ENCODE data around the gene CASP2. TPM values are rescaled to one million over a fixed set of nuclear protein-coding genes. Genes with fewer than 3 reads are reported as not detected.
A peak's percentile ranks its signal among the peaks of the same experiment; 100 is the strongest.

The CASP2 gene
- total and polyA plus RNA-seq, 2 of the 13 experiments (the other 11 are each of a cell fraction or from before 2014, with no cell fraction given) = 10.2 to 13.7 TPM

DNA sequence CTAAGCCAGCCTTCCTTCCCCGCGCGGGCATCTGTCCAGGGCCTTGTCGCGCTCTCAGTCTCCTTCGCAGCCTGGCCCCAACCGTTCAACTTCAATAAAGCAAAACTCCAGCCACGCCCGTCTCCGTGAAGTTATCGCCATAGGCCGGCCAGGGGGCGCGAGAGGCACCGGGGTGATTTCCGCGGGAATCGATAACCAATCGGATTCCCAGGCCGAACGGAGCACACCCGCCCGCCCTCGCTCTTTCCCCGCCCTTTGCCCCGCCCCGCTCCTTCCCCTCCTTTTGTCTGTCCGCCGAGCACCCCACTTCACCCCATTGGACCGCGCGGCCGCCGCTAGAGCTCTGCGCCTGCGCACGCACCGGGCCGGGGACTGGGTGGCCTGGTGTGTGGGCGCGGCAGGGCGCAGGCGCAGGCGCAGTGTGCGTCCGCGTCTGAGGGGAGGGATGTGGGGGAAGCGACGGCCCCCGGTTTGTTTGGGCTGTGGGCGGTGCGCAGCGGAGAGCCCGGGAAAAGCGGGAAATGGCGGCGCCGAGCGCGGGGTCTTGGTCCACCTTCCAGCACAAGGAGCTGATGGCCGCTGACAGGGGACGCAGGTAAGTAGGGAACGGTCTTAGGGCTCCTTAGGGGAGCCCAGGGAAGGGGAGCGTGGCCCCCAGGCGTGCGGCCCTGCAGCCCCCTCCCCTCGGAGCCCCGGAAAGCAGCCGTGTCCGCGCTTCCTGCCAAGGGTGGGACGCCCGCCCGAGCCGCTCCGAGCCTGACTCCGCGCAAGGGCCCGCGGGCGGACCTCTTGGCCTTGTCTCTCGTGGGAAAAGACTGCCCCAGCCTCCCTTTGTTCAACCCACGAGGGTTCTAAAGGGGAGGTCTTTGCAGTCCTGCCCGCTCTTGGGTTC, at the start of gene CASP2 (continued):
- TF ChIP-seq, protein P1, sequence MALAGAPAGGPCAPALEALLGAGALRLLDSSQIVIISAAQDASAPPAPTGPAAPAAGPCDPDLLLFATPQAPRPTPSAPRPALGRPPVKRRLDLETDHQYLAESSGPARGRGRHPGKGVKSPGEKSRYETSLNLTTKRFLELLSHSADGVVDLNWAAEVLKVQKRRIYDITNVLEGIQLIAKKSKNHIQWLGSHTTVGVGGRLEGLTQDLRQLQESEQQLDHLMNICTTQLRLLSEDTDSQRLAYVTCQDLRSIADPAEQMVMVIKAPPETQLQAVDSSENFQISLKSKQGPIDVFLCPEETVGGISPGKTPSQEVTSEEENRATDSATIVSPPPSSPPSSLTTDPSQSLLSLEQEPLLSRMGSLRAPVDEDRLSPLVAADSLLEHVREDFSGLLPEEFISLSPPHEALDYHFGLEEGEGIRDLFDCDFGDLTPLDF (CRISPR knock-in tag; IDR thresholded peaks at IDR 0.05) = peak; percentile 95
- 0 out of 2 replicates have a peak, but pooled peaks have one; percentile 50 for TF ChIP-seq ZSCAN30 (CRISPR knock-in tag; IDR thresholded peaks at IDR 0.05)
- TF ChIP-seq, protein P2, sequence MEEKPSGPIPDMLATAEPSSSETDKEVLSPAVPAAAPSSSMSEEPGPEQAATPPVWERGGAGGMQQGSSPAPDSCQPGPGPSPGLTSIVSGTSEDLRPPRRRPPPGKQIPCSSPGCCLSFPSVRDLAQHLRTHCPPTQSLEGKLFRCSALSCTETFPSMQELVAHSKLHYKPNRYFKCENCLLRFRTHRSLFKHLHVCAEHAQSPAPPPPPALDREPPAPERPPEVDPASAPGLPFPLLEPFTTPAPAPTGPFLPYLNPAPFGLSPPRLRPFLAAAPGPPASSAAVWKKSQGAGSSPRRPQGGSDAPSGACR (CRISPR knock-in tag; IDR thresholded peaks at IDR 0.05) = 0 out of 2 replicates have a peak, but pooled peaks have one; percentile 29
- peak; percentile 91 for TF ChIP-seq RBFOX2 (IDR thresholded peaks at IDR 0.05; ENCODE audit: low read depth, low read length)
- TF ChIP-seq, protein P3, sequence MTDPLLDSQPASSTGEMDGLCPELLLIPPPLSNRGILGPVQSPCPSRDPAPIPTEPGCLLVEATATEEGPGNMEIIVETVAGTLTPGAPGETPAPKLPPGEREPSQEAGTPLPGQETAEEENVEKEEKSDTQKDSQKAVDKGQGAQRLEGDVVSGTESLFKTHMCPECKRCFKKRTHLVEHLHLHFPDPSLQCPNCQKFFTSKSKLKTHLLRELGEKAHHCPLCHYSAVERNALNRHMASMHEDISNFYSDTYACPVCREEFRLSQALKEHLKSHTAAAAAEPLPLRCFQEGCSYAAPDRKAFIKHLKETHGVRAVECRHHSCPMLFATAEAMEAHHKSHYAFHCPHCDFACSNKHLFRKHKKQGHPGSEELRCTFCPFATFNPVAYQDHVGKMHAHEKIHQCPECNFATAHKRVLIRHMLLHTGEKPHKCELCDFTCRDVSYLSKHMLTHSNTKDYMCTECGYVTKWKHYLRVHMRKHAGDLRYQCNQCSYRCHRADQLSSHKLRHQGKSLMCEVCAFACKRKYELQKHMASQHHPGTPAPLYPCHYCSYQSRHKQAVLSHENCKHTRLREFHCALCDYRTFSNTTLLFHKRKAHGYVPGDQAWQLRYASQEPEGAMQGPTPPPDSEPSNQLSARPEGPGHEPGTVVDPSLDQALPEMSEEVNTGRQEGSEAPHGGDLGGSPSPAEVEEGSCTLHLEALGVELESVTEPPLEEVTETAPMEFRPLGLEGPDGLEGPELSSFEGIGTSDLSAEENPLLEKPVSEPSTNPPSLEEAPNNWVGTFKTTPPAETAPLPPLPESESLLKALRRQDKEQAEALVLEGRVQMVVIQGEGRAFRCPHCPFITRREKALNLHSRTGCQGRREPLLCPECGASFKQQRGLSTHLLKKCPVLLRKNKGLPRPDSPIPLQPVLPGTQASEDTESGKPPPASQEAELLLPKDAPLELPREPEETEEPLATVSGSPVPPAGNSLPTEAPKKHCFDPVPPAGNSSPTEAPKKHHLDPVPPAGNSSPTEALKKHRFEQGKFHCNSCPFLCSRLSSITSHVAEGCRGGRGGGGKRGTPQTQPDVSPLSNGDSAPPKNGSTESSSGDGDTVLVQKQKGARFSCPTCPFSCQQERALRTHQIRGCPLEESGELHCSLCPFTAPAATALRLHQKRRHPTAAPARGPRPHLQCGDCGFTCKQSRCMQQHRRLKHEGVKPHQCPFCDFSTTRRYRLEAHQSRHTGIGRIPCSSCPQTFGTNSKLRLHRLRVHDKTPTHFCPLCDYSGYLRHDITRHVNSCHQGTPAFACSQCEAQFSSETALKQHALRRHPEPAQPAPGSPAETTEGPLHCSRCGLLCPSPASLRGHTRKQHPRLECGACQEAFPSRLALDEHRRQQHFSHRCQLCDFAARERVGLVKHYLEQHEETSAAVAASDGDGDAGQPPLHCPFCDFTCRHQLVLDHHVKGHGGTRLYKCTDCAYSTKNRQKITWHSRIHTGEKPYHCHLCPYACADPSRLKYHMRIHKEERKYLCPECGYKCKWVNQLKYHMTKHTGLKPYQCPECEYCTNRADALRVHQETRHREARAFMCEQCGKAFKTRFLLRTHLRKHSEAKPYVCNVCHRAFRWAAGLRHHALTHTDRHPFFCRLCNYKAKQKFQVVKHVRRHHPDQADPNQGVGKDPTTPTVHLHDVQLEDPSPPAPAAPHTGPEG (CRISPR knock-in tag; IDR thresholded peaks at IDR 0.05) = peak; percentile 95
- peak; percentile 84; the same call in 1 of the 2 replicates for TF ChIP-seq ZNF788 (CRISPR knock-in tag; IDR thresholded peaks at IDR 0.05; ENCODE audit: borderline replicate concordance)
- TF ChIP-seq ZNF501 (CRISPR knock-in tag; IDR thresholded peaks at IDR 0.05) = peak; percentile 69; the same call in 1 of the 2 replicates
- peak; percentile 88; the same call in 1 of the 2 replicates for TF ChIP-seq SNAI1 (CRISPR knock-in tag; IDR thresholded peaks at IDR 0.05; ENCODE audit: borderline replicate concordance)
- TF ChIP-seq KAT8 (CRISPR knock-in tag; IDR thresholded peaks at IDR 0.05) = peak; percentile 81
- peak; percentile 50; the same call in 1 of the 2 replicates for TF ChIP-seq ELF3 (CRISPR knock-in tag; IDR thresholded peaks at IDR 0.05)
